ENCODE measurements around the gene RFXAP.

RFXAP gene, protein sequence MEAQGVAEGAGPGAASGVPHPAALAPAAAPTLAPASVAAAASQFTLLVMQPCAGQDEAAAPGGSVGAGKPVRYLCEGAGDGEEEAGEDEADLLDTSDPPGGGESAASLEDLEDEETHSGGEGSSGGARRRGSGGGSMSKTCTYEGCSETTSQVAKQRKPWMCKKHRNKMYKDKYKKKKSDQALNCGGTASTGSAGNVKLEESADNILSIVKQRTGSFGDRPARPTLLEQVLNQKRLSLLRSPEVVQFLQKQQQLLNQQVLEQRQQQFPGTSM

DNA sequence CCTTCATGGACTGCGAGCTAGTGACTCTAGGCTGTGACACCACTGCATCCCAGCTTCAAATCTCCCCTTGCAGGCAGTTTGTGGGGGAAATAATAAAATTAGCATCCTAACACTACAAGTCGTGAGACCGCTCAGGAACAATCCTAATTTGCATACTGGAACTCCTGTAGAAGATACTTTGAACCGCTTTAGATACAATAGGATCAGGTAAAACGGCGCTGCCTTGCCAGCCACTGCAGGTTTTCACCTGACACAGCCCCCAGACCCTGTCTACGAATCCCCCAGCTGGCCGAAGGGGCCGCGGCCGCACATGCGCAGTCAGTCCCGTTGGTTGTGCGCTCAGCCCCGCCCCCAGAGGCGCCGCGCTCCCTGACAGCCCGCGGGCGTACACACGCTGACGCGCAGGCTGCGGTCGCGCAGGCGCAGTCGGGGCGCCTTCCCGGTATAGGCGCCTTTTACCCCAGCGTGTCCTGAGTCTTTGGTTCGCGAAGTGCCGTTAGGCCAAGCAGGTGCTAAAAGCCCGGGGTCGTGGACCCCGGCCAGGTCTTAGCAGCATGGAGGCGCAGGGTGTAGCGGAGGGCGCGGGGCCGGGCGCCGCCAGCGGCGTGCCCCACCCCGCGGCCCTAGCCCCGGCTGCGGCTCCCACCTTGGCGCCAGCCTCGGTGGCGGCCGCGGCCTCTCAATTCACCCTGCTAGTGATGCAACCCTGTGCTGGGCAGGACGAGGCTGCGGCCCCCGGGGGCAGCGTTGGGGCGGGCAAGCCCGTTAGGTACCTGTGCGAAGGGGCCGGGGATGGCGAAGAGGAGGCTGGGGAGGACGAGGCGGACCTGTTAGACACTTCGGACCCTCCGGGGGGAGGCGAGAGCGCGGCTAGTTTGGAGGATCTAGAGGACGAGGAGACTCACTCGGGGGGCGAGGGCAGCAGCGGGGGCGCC lies at the start of gene RFXAP:
RFXAP (plus strand) TSS at position 419 of the 935 bp plus-strand sequence; CDS start at position 555, 136 bp downstream.
- Histone ChIP-seq H3K4me3 (peak within 1 kb of the TSS; percentile 80), H3K27ac (peak within 1 kb of the TSS; percentile 47 to 59)
- peak; percentile 86 for DNase-seq (ENCODE audit: low spot score)
- TF ChIP-seq, protein P1, sequence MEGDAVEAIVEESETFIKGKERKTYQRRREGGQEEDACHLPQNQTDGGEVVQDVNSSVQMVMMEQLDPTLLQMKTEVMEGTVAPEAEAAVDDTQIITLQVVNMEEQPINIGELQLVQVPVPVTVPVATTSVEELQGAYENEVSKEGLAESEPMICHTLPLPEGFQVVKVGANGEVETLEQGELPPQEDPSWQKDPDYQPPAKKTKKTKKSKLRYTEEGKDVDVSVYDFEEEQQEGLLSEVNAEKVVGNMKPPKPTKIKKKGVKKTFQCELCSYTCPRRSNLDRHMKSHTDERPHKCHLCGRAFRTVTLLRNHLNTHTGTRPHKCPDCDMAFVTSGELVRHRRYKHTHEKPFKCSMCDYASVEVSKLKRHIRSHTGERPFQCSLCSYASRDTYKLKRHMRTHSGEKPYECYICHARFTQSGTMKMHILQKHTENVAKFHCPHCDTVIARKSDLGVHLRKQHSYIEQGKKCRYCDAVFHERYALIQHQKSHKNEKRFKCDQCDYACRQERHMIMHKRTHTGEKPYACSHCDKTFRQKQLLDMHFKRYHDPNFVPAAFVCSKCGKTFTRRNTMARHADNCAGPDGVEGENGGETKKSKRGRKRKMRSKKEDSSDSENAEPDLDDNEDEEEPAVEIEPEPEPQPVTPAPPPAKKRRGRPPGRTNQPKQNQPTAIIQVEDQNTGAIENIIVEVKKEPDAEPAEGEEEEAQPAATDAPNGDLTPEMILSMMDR (IDR thresholded peaks at IDR 0.05): no peak

DNA sequence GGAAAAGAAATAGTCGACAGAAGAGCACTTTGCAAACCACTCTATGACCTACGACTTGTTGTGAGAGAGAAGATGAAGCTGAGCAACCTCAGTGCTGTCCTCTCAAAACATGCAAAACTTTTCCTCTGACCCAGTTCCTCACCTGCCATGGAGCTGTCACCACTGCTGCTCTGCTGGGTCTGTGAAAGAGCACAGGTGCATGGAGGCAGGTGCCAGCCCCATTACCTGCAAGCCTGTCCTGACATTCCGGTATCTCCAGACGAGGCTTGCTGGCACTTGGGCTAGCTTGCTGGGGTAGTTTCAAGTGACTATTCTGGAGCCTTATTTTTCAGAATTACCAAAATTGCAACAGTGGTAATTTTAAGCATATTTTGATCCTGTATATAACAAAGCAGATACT lies 49.5 kb upstream of the RFXAP start:
- no peak for DNase-seq (ENCODE audit: low spot score)
- Histone ChIP-seq H3K4me3 (no peak overlapping the region), H3K27ac (no peak overlapping the region)
- TF ChIP-seq, protein P1 (IDR thresholded peaks at IDR 0.05): no peak

DNA sequence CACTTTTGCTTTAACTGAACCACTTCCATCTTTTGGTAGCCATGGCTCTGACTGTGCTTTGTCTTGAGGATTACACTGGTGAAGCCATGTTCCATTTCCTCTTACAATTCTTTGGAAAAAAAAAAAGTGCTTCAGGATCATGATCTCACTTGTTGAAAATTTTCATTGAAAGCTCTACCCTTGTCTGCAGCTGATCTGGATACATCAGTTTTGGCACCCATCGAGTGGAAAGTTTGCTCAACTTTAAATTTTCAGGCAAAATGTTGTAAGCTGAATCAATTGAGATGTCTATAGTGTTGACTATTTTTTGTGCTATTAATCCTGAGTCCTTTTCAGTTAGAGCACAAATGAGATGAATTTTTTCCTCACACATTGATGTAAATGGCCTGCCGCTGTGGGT lies 48.3 kb upstream of the RFXAP start:
- no peak overlapping the region for H3K27ac ChIP-seq
- no peak overlapping the region for H3K4me3 ChIP-seq
- DNase-seq (ENCODE audit: low spot score): no peak
- TF ChIP-seq, protein P1 (IDR thresholded peaks at IDR 0.05): no peak

DNA sequence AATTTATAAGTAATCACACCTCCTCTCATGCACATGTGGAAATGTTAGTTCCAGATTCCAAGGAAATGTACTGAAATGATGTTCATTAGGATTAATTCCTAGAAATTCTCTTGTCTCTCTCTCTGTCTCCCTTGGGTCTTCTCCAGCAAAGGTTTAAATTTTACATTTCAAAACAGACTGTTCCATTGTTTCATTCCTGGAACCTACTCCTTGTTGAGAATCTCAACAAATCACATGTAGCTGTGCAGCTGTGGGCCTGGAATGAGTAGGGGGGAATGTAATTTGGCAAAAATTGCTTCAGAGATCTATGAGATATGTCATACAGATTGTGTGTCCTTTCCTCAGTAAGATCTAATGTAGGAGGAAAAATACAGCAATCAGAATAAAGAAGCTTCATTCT lies 46.2 kb upstream of the RFXAP start:
- TF ChIP-seq, protein P1 (IDR thresholded peaks at IDR 0.05): no peak
- DNase-seq (ENCODE audit: low spot score): no peak
- H3K27ac ChIP-seq: no peak overlapping the region
- H3K4me3 ChIP-seq: no peak overlapping the region

DNA sequence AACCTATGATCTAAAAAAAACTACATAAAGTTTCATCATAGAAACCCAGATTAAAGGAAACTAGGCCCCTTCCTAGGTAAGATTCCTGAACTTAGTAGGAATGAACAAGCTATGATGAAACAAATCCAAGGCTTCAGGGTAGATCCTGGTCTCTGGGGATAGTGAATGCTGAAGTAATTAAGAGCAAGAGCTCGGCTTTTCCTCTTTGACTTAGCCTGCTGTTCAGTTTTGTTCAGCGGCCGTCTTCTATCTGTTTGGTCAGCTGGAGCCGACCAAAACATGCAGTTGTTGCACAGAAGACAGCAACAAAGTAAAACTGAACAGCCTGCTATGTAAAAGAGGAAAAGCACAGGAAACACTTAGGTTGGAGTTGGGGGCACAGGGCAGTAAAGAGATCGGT lies 44.1 kb upstream of the RFXAP start:
- TF ChIP-seq, protein P1 (IDR thresholded peaks at IDR 0.05): no peak
- DNase-seq (ENCODE audit: low spot score): no peak
- H3K4me3 ChIP-seq: no peak overlapping the region
- H3K27ac ChIP-seq: no peak overlapping the region

DNA sequence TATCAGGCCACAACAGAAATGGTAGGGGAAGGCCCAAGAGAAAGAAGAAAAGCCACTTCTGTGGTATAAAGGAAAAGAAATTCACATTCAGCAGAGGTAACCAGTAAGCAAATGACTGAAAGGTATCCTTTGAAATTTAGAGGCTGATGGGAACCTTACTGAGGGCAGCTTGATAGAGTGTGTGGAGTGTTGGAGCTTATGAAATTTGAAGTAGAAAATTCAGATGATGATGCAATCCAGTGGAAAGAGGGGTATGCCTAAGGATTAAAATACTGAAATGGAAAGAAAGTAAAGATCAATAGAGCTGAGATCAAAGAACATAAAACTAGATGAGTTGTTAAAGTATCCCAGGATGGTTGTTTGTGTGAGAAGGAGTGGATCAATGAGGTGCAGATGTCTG lies 42.8 kb upstream of the RFXAP start:
- Histone ChIP-seq H3K4me3 (no peak overlapping the region), H3K27ac (no peak overlapping the region)
- TF ChIP-seq, protein P1 (IDR thresholded peaks at IDR 0.05): no peak
- DNase-seq (ENCODE audit: low spot score): no peak
